HG03135 (cell line): ENCODE data around the gene NOS1AP.

Experiments
- ATAC-seq: cut with Tn5 transposase; IDR thresholded peaks from one replicate; pipeline ENCODE4 v1.9.1; 2021; ENCODE audit warnings: mild to moderate bottlenecking, moderate library complexity; ENCODE audit not compliant: unreplicated experiment

Gene NOS1AP

DNA sequence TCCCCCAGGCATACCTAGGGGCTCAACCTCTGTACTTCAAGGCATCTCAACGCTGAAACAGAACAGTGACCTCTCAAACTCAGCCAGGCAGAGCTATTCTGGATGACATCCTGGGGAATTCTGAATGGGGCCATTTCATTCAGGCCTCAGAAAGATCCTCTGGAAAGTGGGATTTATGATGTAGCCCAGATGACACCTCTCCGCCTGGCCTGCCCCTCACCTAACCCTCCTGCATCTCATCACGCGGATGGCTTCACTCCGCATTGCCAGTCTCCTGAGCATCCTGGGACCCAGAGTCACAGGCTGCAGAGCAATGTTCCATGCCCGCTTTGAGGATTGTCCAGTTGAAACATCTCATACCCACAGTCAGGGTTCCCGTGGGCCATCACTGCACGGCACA lies 306.0 kb downstream of the NOS1AP start:
- ATAC-seq, result no peak

DNA sequence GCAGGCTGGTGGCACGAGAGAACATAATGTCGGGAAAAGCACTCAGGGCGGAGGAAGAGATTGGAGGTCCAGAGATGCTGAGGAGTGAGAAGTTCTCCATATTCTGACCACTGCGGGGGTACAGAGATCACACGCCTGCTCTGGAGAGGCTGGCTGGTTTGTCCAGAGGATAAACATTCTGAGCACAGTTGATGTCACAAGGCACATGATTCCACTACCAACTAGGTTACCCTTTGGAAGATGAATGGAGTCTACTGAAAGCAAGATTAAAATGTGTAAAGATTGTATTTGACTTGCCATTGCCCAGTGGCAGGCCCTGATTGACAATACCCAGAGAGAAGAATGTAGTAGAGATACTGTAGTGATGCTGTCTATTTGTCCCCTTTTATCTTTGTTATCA lies 307.2 kb downstream of the NOS1AP start, which contains the start of gene SPATA46:
SPATA46 (minus strand) TSS at position 164 of the 400 bp plus-strand sequence; CDS start at position 100, 64 bp downstream.
- ATAC-seq, result no peak

- ATAC-seq, result no peak
These were observed 310.8 kb downstream of the NOS1AP start for GRCh38 chr1:162380061-162380846.

- no peak for ATAC-seq
These were observed 311.9 kb downstream of the NOS1AP start, which contains the start of gene C1orf226 for GRCh38 chr1:162381383-162381782. Gene C1orf226 (plus strand): TSS chr1:162381728. CDS start chr1:162381902, 174 bp downstream.

- no peak for ATAC-seq
These were observed 312.7 kb downstream of the NOS1AP start for GRCh38 chr1:162381941-162382750.

- no peak for ATAC-seq
These were observed 313.6 kb downstream of the NOS1AP start for GRCh38 chr1:162383091-162383490.

- ATAC-seq, result no peak
These were observed 314.0 kb downstream of the NOS1AP start for GRCh38 chr1:162383516-162383915.

DNA sequence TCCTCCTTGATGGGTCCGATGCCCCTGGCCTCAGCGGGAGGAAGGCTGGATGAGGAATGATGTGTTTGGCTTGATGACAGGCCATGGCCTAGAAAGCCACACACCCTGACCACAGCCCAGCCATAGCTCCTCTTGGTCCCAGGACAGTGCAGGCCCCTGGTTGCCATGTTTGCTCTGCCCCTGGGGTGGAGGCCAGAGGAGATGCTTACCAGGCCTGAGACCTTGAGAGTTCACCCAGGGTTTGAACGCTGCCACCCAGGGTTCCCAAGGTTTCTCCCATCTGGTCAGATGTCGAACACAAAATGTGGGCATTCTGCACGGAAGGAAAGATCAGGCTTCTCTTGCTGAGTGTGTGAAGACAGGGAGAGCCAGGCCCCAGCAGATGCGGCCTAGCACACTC lies 314.6 kb downstream of the NOS1AP start:
- ATAC-seq, result no peak

DNA sequence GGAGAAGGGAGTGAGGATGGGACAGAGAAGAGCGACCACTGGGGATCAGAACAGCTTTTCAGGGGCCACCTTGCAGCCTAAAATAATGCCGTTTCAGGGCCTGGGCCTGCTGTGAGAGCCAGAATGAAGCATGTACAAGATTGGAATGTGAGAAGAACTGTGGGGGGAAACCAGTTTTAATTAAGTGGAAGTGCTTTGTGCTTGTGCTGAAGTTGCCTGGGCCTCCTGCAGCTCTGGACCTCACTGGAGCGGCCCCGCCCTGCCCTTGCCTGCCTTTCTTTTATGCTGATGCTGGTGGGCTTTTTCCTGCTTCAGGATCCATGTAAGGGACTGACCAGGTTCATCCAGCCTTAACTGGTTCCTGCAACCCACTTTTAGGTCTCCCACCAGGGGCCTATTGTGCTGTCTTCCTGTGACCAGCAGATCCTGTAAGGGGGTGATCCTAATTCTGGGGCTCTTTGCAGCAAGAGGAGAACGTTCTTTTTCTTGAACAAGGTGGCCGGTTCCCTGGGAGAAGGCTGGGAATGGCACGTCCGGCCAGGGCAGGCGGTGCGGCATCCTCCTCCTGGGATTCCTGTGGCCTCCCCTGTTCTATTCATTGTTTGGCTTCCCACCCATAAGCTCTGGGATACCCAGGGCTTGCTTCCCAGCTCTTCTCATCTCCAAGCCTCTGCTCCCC lies 315.2 kb downstream of the NOS1AP start:
- no peak for ATAC-seq

- no peak for ATAC-seq
These were observed 315.8 kb downstream of the NOS1AP start for GRCh38 chr1:162385280-162385623.

- no peak for ATAC-seq
These were observed 316.2 kb downstream of the NOS1AP start for GRCh38 chr1:162385702-162386101.

- no peak for ATAC-seq
These were observed 317.1 kb downstream of the NOS1AP start for GRCh38 chr1:162386292-162387225.

- no peak for ATAC-seq
These were observed 318.0 kb downstream of the NOS1AP start for GRCh38 chr1:162387226-162388082.

- ATAC-seq, result no peak
These were observed 318.6 kb downstream of the NOS1AP start for GRCh38 chr1:162388083-162388594.

DNA sequence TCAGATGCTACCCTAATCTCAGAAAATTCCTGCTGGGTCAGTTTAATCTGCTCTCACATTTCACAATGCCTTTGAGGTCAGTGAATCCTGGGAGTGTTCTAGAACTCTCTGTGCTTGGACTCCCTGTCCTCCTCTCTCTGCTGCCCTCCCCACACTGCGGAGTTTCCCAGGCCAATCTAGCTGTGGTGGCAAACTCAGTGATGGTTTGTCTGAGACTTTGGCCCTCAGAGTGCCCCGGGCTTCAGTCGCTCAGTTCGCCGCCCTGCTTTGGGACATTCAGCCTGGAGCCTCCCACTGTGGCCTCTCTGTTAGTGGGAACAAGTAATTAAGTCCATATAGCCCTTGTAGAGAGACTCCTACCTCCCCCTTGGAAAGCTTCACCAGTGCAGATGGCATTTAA lies 319.1 kb downstream of the NOS1AP start:
- ATAC-seq, result no peak

DNA sequence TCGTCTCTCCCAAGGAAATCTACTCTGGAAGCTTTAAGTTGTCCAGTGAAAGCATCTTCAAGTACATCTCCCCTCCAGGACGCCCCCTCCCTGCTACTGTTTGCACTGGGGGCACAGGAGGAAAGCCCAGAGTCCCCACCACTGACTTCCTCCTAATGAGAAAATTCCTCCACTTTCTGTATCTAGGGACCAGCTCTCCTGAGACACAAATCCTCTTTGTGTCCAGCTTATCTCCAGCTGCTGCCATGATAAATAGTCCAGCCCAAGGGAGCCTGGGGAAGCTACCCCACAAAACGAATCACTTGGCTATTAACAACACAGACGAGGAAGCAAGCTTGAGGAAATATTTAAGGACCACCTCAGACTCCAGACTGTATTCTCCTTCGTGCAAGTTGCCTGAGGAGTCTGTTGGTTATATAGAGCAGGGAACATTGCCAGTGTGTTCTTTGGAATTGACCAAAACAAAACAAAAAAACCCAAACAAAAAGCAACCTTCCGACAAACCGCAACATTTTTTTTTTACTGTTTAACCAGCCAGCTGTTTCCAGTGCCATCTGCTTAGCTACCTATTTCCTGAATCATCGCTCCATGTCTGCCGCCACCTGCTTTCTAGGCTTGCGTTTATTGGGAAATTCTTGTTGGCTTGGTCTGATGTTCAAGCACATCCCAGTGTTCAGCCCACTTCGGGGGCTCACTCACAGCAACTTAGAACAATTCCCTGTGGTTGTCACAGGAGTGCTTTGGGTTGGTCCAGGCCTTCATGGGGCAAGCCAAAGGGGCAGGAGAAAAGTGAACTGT lies 319.7 kb downstream of the NOS1AP start:
- ATAC-seq, result no peak

GRCh38 chr1:162389971-162390370 lies 320.5 kb downstream of the NOS1AP start:
- ATAC-seq, result no peak

DNA sequence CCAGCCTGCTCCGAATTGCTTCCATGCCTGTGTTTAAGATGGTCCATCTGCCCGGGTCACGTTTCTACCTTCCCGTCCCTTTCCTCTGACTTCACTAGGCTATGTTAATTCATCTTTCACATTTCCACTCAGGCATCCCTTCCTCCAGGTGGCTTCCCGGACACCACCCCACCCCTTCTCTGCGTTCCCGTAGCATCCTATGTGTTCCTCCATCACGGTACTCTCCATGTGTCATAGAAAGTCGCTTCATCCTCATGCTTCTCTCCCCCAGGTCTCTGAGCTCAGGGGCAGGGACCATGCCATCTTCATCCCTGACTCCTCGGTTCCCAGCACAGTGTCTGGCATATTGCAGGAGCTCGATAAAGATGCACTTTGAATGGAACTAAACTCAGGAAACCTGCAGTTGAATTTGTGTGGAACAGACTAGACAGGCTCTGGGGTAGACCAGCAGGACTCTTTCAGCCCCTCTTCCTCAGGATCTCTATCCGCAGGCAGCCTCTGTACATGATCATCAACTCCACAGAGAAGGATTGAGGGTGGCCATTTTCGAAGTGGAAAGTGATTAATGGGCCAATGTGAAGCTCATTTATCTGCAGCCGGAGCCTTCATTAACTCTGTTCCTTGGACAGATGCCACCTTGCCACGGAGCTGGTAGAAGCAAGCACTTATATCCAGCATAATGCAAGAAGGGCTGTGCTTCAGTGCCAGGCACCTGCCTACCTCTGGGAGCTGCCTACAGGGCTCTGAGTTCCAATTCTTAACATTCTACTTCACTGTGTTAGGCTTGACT lies 321.1 kb downstream of the NOS1AP start:
- ATAC-seq, result no peak
